HG02623 (cell line): ENCODE results near the gene ZC3H4.
"Not testable (repeated sequence)": the region's sequence is repeated elsewhere in the genome, so short reads cannot be mapped to it uniquely, and the experiment has no call there.

ENCODE experiments used
- ATAC-seq: cut with Tn5 transposase; IDR thresholded peaks from one replicate; pipeline ENCODE4 v1.9.1; 2021; ENCODE audit warnings: moderate library complexity; ENCODE audit not compliant: unreplicated experiment

Gene ZC3H4

DNA sequence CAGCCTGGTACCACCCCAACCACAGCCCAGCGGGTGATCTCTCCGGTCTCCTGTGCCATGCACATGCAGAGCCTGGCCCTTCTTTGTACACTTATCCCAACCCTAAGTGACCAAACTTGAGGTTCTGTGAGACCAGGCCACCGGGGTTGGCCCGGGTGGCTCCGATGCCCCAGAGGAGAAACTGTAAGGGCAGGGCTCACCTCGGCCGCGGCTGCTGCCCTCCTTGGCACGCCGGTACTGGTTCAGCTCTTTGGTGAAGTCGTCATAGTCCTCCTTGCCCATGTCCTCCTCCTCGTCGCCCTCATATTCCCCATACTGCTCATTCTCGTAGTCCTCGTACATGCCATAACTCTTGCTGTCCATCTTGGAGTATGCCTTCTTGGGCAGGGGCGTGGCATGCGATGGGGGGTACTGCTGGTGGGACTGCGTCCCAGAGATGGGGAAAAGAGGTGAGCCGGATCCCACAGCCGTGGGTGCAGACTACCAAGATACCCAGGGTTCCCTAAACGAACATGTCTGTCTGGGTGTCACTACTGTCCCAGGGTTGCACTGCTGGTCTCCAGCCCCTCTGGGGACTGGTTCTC lies 23.7 kb downstream of the ZC3H4 start:
- ATAC-seq: no peak

DNA sequence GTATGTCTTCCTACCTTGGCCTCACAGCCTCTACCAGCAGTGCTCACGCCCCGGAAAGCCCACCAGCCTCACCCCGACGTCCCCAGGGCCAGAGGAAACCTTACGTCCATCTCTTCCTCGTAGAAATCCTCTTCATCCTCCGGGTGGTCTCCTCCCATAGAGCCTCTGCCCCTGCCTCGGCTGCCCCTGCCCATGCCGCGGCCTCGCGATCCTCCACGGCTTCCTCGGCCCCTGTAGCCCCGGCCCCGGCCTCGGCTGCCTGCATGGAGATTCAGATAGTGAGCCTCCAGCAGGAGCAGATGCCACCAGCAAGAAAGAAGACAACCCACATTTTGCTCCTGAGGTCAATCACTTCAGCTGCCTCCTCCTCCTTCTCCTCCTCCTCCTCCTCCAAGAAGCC lies 27.3 kb downstream of the ZC3H4 start:
- ATAC-seq: no peak

DNA sequence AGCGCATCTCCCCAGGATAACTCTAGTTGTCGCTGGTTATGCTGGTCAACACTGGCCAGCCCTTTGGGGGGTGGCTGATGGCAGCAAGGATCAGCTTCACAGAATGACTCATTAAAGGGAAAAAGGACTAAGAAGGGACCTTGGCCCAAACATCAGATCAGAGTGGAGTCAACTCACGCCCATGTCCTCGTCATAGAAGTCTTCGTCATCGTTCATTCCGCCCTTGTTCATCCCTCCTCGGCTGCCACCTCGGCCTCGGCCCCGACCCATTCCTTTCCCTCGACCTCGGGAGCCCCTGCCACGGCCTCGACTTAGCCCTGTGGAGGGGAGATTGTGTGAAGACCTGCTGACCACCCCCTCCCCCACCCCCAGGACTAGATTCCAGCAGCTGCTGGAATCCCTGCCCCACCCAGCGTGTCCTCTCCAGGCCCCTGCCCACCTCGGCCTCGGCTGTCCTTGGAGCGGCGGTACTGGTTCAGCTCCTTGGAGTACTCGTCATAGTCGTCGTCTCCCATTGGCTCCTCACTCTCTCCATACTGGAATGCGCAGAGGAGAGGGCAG lies 28.6 kb downstream of the ZC3H4 start:
- no peak for ATAC-seq

DNA sequence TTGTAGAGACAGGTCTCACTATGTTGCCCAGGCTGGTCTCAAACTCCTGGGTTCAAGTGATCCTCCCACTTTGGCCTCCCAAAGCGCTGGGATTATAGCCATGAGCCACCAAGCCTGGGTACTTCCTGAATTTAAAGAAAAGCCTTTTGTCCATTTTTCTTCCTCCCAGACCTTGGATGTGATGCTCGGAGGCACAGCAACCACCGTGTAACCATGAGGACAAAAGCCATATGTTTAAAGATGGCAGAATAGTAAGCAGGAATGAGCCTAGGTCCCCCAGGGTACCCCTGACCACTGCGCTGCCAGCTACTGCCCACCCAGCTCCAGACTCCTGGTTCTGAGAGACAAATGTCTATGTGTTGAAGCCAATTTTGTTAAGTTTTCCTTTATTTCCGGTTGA lies 31.1 kb downstream of the ZC3H4 start:
- no peak for ATAC-seq

DNA sequence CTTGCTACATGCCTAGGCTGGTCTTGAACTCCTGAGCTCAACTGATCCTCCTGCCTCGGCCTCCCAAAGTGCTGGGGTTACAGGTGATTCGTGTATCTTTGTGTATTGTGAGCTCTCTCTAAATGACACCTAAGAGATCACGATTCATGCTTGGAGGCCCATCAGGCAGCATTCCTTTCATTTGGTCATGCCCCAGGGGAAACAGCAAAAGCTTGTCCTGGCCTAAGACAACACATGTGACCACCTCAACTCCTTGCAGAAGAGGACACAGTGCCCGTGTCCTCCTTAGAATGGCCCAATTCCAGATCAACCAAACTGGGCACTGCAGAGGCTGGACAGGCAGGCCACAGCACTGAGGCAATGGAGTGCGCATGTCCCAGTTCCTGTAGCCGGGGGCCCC lies 32.5 kb downstream of the ZC3H4 start:
- no peak for ATAC-seq

DNA sequence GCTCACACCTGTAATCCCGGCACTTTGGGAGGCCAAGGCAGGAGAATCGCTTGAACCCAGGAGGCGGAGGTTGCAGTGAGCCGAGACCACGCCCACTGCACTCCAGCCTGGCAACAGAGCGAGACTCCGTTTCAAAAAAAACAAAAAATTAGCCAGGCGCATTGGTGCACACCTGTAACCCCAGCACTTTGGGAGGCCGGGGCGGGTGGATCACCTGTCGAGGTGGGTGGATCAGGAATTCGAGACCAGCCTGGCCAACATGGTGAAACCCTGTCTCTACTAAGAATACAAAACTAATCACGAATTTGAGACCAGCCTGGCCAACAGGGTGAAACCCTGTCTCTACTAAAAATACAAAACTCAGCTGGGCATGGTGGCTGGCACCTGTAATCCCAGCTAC lies 35.2 kb downstream of the ZC3H4 start:
- ATAC-seq: not testable (repeated sequence)

DNA sequence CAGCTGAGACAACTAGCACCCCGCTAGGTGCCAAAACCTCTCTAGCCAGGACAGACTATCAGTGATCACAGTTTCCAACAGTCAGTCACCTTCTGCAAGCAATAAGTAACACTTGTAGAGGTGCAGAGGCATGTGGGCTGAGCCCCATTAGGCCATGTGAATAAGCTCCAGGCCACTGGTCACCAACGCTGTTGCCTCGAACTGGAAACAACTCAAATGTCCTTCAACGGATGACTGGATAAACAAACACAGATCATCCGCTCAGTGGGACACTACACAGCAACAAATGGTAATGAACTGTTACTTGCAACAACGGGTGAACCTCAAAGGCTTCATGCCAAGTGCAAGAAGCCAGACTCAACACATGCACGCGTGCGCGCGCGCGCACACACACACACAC lies 37.6 kb downstream of the ZC3H4 start:
- ATAC-seq: no peak

DNA sequence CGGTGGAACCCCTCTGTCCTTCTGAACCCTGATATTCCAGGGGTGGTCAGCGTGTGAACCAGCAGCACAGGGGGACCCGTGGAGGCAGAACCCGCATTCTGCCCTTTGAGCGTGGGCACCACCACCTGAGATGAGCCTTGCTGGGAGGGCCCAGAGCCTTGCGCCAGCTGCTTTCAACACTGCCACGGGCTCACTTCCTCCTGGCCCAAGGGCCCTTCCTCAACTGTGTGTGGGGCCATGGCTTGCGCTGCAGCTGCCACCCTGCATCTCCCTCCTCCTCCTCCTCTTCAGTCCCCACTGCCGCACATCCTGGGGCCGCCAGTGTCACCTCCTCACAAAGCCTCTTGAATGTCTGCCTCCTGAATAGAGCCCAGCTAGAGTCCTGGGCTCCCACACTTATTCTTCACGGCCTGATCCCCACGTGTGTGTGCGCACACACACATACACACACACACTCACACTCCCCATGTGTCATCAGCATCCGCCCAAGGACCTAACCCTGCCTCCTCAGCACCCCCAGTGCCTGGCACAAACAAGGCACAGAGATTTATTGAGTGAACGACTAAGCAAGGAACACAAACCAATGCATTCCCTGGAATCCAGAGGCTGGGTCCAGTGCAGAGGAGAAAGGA lies 38.3 kb downstream of the ZC3H4 start:
- no peak for ATAC-seq

DNA sequence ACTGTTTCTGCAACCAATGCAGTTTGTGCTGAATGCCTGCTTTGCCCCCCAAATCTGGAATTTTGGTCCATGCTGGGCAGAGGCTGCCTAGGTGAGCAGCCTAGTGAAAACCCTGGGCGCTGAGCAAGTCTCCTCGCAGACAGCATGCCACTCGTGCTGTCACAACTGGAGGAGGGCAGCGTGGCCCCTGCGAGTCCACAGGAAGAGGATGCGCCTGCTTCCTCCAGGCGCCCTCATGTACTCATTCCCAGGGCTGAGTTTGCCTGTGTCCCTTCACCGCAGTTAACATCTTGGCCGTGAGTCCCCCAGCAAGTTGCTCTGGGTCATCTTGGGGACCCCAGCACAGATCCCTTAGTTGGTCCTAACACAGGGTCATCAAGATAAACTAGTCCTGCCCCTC lies 39.0 kb downstream of the ZC3H4 start:
- ATAC-seq: no peak

DNA sequence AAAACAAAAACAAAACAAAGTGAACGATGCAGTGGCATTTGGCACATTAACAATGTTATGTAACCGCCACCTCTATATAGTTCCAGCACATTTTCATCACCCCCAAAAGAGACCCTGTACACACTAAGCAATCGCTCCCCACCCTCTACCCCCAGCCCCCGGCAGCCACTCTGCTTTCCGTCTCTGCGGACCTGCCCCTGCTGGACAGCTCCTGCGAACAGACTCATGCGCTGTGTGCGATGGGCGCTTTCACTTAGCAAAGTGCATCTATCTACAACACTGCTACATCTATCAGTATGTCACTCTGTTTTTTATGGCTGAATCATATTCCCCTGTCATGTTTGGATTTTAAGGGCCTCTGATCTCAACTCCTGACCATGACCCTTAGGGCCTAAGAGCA lies 40.0 kb downstream of the ZC3H4 start:
- ATAC-seq: no peak

DNA sequence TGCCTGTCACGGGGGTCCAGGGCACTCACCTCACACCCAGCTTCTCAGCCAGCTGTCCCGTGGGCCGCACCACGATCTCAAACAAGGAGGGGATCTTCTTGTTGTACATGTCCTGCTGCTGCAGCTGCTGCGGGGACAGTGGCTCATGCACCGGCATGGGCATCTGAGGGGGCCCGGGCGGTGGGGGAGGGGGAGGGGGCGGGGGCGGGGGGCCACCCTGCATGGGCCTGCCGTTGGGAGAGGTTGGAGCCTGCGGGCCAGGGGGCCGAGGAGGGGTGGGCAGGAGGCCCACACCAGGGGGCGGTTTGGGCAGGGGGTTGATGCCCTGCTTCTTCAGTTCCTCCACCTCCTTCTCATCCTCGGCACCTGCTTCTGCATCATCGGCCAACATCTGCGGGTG lies 41.3 kb downstream of the ZC3H4 start:
- ATAC-seq: no peak

DNA sequence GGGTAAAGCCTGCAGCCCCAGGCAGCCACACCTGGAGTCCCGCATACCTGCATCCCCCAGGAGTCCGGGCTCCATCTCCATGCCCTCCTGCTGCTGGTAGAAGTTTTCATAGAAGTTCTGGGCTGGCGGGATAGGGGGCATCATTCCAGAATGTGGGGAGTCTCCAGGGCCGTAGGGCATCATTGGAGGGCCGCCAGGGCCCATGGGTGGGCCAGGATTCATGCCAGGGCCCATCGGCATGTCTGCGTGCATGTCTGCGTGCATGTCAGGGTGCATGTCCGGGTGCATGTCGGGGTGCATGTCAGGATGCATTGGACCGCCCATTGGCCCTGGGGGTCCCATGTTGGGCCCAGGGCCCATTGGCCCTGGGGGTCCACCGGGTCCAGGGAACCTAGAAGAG lies 41.8 kb downstream of the ZC3H4 start:
- no peak for ATAC-seq

DNA sequence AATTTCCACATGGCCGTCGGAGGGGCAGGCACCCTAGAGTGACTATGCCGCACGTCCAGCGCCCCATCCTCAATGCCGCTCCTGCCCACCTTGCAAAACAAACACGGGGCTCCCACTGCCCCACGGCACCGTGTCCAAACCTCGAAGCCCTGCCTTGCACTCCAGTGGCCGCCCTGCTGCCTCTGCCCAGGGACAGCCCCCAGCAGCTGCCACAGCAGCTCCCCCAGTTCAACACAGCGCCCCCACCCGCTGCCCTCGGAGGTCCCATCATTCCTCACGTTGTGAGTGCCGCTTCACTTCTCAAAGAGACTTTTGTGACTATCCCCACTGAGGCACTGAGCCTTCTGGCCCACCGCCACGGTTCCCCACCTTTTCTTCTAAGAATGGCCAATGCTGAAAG lies 42.8 kb downstream of the ZC3H4 start:
- no peak for ATAC-seq

DNA sequence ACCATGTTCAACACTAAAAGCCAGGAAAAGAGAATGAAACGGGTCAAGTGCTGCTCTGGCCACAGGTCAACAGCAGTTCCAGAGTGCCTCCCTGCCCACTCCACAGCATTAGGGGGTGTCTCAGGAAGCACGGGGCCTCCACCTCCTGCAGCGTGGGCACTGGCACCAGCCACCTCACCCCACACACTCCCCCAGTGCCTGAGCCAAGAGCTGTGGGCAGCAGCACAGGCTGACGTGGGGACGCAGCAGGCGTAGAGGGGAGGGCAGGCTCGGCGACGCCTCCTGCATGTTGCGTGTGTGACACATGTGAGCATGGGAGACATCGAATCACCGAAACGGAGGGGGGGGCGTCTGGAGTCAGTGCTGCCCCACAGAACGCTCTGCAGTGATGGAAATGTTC lies 43.8 kb downstream of the ZC3H4 start:
- no peak for ATAC-seq

DNA sequence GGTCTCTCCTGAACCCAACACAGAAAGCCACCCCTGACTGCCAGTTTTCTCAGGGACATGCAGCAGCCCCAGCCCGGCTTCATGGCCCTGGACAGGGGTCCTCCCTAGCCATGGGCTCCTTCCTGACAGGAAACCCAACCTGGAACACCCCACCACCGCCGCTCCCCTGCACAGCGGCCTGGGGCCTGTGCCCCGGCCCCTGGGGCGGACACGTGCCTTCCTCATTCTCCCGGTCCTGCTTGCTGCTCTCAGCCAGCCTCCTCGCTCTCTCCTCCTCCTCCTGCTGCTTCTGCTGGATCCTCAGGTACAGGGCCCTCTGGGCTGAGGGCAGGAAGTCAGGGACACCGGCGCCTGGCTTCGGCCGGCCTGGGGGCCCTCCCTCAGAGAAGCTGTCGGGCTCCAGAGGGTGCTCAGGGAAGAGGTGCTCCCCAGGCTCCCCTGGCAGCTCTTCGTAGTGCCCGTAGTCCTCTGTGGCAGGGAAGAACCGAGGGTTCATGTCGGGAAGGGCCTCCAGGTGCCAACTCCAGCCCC lies 44.6 kb downstream of the ZC3H4 start:
- ATAC-seq: no peak

DNA sequence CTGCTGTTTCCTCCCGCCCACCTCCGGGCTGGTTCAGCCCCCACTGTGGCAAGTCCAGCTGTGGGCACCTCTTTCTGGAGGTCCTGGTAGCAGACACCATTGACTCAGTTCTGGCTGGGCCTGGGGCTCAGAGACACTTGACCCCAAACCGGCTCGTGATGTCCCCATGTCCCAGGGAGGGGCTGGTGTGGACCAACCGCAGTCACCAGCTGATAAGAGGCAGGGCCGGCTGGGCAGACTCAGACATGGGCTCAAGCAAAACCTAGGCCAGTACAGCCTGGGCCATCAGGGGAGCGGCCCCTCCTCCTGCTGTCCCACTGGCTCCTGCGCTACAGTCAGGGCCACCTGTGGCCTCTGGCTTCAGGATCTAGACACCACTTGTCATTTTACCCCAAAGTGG lies 45.3 kb downstream of the ZC3H4 start:
- no peak for ATAC-seq

DNA sequence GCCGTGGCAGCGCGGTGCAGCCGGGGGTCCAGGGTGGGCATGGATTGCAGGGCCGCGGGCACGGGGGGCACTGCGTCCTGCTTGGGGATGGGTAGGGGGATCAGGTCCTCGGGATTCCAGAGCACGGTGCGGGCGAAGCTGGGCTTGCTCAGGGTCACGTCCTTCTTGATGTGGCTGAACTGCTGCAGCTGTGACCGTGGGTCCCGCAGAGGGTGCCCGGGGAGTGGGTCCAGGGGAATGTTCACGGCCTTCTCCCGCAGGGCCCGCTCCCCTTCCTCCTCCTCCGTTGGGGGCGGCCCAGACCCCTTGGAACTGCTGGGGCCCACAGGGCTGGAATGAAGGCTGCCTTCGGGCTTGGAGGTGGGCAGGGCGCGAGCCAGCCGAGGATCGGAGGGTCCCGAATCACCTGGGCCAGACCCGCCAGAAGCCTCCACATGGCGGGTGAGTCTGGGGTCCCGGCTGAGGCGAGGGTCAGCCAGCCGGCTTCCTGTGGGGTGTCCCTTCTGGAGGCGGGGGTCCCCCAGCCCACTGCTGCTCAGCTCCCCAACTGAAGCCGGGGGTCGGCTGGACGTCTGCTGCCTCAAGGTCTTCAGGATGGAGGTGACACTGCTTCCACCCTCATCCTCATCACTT lies 46.2 kb downstream of the ZC3H4 start:
- ATAC-seq: no peak

DNA sequence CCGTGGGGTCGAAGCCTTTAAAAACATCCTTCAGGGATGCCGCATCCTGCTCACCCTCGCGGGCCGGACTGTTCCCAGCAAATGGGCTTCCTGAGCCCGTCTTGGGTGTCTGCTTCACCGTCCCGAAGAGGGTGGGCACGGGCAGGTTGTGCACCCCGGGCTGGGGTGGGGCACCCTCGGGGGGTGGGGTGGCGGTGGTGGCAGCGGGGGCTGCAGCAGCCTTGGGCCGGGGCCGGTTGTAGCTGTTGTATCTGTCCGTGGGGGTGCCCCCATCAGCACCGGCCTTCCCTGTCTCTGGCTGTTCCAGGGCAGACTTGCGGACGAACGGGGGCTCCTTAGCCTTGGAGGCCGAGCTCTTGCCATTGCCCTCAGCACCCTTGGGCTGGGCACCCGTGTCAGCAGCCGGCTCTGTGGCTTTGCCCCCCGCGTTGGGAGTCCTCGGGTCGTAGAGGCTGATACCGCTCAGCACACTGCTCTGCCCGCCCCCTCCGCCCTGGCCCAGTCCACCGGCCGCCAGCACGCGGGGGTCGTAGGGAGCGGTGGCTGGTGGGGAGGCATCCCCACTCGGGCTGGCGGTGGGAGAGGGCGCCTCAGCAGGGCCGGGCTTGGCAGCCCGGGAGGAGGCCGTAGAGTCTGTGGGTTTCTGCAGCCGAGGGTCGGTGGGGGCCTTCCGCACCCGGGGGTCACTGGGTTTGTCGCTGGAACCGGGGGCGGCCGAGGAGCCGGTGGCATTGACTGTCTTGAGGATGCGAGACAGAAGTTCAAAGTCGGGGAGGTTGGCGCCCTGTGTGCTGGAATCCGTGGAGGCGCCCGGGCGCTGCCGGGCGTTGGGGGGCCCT lies 47.0 kb downstream of the ZC3H4 start:
- no peak for ATAC-seq

DNA sequence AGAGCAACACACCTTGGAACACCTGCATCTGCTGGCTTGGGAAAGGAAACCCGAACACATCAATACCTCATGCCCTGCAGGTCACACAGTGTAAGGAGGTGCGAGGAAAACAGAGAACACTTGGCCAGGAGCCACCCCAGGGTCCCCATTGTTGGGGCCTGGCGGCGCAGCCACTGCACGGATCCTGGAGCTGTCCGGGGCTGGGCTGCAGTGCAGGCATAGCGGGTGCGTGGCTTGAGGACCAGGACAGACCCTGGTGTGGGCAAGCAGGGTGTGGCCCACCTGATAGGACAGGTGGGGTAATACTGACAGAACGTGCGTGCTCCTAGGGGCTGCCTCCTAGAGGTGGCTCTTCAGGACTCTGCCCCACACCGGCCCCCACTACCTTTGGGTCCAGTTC lies 48.3 kb downstream of the ZC3H4 start:
- no peak for ATAC-seq

DNA sequence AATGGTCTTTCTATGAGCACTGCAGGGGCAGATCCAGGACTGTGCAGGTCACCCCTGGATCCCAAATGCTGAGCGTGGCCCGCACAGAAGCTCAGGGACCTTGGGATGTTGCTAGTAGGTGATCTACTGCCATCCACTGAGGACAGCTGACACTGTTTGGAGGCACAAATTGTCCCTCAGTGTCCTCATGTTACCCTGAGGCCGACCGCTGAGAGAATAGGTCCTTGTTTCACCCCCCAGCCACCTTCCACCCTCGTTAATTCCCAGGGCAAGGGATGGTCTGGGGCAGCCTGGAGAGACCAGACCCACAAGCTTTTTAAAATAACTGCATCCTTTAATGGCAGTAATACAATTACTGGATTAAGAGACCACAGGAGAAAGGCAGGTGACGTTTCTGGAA lies 49.7 kb downstream of the ZC3H4 start:
- no peak for ATAC-seq

DNA sequence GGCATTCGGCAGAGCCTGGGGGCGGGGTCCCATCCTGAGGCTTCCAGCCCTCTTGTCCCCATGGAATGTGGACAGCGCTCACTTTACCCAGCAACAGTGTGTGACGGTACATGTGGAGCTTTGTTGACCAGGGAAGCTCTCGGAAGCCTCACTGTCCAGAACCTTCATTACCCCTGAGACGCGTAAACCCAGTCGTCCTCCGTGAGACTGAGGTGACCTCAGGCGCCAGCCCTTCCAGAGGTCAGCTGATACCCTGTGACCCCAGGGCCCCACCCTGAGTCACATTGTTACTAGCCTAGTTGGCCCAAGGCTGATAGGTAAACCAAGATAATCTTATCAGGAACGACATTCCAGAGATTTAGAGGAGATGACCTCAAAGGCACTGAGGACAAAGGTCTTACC lies 55.0 kb downstream of the ZC3H4 start:
- ATAC-seq: no peak
